Stimulated activated CD8-positive, alpha-beta memory T cell treated with anti-CD3 and anti-CD28 coated beads, Interleukin-4, amount 100 ng/mL, for 24 hours (primary cell): ENCODE data around the gene HDHD5.
A peak's percentile ranks its signal among the peaks of the same experiment; 100 is the strongest.

ENCODE experiments used
- DNase-seq: peaks from one replicate; pipeline ENCODE4 v3.0.0-alpha.2; 2020; ENCODE audit warnings: low read depth

The HDHD5 gene

GRCh38 chr22:17158568-17159503, at the start of gene HDHD5:
TSS of gene HDHD5 (minus strand) at chr22:17159277. CDS start at chr22:17159251, 26 bp downstream.
- DNase-seq = peak; percentile 82

GRCh38 chr22:17205432-17205831, 46.4 kb upstream of the HDHD5 start:
- no peak for DNase-seq

GRCh38 chr22:17201285-17201945, 42.3 kb upstream of the HDHD5 start:
- DNase-seq = no peak

GRCh38 chr22:17199003-17199731, 40.1 kb upstream of the HDHD5 start:
- DNase-seq = no peak

GRCh38 chr22:17198170-17199002, 39.3 kb upstream of the HDHD5 start:
- DNase-seq = no peak

- no peak for DNase-seq
Observed at GRCh38 chr22:17194213-17194612, 35.1 kb upstream of the HDHD5 start.

GRCh38 chr22:17192186-17192585, 33.1 kb upstream of the HDHD5 start:
- DNase-seq = no peak

- DNase-seq = no peak
Observed at GRCh38 chr22:17191163-17191784, 32.2 kb upstream of the HDHD5 start.

- DNase-seq = no peak
Observed at GRCh38 chr22:17190702-17191101, 31.6 kb upstream of the HDHD5 start.

GRCh38 chr22:17176715-17177114, 17.6 kb upstream of the HDHD5 start:
- DNase-seq = no peak

GRCh38 chr22:17172029-17172833, 13.2 kb upstream of the HDHD5 start:
- DNase-seq = no peak

- peak; percentile 79 for DNase-seq
Observed at GRCh38 chr22:17171153-17172028, 12.3 kb upstream of the HDHD5 start.

- no peak for DNase-seq
Observed at GRCh38 chr22:17167486-17167885, 8.4 kb upstream of the HDHD5 start.

GRCh38 chr22:17164392-17165024, 5.4 kb upstream of the HDHD5 start:
- DNase-seq = no peak

GRCh38 chr22:17162731-17163130, 3.7 kb upstream of the HDHD5 start:
- DNase-seq = no peak

- DNase-seq = no peak
Observed at GRCh38 chr22:17161991-17162390, 2.9 kb upstream of the HDHD5 start.

- DNase-seq = peak; percentile 43
Observed at GRCh38 chr22:17159504-17159951, 451 bp upstream of the HDHD5 start.

- no peak for DNase-seq
Observed at GRCh38 chr22:17158176-17158567, 905 bp downstream of the HDHD5 start.

GRCh38 chr22:17157714-17158113, 1.4 kb downstream of the HDHD5 start:
- DNase-seq = no peak
